Measurements from ENCODE around the gene DYSF.

DNA sequence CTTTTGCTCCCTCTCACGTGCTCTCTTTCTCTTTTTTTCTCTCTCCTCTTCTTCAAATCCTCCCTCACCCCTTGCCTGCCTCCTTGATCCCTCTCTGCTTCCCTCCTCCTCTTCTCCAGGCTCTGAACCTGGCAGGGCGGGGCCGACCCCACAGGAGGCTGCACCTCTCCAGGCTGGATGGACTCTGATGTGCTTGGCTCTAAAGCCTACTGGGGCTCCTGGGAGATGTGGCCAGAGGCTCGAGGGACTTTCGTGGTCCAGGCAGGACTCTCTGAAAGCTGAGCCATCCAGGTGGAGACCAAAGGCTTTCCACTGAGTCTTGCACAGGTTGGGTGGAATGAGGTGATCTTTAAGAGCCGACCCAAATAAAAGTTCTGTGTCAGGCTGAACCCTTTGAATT is 25.4 kb downstream of the DYSF start:
- TF ChIP-seq POLR2A (IDR thresholded peaks at IDR 0.05) = no peak
- TF ChIP-seq, protein P1, sequence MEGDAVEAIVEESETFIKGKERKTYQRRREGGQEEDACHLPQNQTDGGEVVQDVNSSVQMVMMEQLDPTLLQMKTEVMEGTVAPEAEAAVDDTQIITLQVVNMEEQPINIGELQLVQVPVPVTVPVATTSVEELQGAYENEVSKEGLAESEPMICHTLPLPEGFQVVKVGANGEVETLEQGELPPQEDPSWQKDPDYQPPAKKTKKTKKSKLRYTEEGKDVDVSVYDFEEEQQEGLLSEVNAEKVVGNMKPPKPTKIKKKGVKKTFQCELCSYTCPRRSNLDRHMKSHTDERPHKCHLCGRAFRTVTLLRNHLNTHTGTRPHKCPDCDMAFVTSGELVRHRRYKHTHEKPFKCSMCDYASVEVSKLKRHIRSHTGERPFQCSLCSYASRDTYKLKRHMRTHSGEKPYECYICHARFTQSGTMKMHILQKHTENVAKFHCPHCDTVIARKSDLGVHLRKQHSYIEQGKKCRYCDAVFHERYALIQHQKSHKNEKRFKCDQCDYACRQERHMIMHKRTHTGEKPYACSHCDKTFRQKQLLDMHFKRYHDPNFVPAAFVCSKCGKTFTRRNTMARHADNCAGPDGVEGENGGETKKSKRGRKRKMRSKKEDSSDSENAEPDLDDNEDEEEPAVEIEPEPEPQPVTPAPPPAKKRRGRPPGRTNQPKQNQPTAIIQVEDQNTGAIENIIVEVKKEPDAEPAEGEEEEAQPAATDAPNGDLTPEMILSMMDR (IDR thresholded peaks at IDR 0.05) = no peak

Measured in Peyer's patch (tissue), 4 donors.